GM21825 (cell line): ENCODE measurements around the gene FOXJ3.

Experiments
- ATAC-seq: cut with Tn5 transposase; IDR thresholded peaks from one replicate; pipeline ENCODE4 v1.9.1; 2021; ENCODE audit warnings: mild to moderate bottlenecking, moderate library complexity; ENCODE audit not compliant: unreplicated experiment

Gene FOXJ3

DNA sequence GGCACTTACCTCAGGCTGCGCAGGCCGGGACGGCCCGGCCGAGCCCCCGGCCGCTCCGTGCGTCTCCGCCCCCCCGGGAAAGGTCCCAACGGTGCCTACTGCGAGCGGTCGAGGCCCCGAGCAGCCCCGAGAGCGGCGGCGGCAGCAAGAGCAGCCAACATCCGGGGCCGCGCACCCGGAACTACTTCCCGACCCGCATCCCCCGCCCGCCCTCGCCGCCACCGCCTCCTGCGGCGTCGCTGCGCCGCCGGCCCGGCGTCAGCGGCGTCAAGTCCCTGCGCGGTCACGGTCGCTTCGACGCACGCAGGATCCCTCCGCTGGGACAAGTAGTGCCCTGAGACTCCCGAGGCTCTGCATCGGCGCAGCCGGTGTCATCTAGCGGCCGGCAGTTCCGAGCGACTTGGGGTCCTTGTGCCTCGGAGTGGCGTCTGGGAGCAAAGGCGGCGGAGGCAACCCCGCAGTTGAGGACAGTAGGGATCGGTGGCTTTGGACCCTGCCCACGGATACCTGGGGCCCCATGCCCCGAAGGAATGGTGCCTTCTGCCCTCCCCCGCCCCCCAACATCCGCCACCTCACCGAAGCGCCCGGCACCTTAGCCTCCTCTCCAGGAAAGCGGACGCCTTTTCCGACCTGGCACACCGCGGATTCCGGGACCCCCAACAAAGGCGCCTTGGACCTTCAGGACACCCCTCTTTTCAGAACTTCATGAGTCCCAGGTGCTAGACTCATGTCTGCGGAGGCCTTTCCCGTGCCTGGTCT, at the start of gene FOXJ3:
FOXJ3 (minus strand) TSS at position 186 of the 759 bp plus-strand sequence. CDS start 24,142 bp downstream, outside the sequence.
- peak; percentile 73 for ATAC-seq

DNA sequence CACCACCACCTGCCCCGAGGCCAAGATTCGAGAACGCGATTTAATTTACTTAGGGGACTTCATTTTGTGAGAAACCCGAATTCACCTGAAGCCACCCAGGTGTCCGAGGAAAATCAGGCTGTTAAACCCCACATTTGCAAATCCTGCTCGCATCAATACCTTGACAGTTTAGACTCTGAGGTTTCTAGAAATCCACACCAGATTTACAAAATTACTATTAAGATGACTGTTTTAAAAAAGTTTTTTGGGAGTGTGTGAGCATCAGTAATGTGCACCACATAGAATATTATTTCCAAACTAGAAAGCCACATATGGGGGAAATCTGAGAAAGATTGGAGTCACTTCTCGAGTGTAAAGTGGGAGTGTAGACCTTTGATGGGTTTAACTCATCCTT, 46.2 kb upstream of the FOXJ3 start:
- no peak for ATAC-seq

DNA sequence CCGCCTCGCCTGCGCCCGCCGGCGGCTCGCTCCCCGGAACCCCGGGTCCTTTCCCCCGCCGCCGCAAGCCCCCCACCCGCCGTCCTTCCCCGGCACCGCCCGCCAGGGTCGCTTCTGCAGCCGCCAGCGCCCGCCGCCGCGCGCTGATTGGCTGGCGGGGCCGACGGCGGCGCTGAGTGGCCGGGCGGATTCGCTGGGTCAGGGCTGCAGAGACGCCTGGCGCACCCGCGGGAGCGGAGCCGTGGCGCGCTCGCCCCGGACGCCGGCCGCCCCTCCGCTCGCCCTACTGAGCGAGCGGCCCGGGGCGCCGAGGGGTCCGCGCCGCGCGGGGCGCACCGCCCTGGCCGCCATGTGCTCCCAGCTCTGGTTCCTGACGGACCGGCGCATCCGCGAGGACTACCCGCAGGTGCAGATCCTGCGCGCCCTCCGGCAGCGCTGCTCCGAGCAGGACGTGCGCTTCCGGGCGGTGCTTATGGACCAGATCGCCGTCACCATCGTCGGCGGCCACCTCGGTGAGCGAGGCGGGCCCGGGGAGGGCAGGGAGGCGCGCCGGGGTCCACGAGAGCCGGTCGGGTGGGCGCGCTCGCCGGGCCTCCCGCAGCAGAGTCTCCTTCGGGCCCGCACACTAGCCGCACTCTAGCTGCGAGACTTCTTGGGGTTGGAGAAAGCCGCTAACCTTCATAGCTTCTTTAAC, 45.7 kb upstream of the FOXJ3 start, which contains the start of gene RIMKLA:
RIMKLA (plus strand) TSS at position 207 of the 694 bp plus-strand sequence; CDS start at position 350, 143 bp downstream.
- peak; percentile 77 for ATAC-seq

DNA sequence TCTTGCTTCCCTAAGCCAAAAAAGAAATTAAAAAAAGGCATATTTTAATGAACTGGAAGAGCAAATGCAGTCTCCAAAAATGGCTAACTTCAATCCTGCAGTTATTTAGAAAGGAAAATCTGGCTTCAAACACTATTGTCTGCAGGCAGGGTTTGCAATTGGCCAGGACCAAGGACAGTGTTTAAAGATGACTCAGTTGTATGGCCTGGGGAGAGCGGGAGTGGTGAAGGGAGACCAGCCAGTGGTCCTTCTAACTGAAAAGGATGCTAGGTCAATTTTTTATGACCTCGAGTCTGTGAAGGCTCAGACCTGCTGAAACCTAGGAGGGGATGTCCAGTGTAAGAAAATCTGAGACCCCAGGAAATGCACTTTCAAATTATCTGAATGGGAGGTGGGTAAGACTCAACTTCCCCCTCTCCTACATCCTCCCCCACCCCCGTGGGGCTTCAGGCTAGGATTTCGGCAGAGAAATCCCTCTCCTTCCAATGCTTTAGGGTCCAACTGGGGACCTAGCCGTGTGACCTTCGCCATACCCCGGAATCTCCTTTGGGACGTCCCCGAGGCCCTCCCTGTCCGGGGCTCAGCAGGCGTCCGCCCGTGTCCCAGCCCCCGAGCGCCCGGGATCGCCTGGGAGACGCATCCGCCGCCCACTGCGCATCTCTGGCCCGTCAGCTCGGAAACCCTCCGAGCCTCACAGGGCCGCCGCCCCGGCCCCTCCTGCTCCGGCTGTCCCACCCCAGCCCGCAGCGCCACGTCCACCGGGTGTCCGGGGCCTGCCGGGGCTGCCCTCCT, 45.0 kb upstream of the FOXJ3 start:
- peak; percentile 40 for ATAC-seq

DNA sequence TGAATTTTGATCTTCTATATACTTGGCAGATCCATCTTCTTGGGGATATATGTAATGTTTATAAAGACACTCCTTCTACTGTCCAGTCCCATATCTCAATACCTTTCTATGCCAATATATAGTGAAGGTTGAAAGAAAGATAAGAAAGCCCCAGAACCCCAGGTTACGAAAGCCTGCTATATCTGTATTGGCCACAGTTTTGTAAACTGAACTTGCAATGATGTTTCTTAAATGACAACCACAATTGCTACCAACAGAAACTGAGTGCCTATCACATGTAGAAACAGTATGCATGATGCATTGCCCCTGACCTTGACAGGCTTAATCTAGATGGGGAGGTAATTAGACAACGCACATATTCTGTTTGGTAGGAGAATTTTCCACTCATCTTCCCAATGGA, 37.8 kb upstream of the FOXJ3 start:
- no peak for ATAC-seq

DNA sequence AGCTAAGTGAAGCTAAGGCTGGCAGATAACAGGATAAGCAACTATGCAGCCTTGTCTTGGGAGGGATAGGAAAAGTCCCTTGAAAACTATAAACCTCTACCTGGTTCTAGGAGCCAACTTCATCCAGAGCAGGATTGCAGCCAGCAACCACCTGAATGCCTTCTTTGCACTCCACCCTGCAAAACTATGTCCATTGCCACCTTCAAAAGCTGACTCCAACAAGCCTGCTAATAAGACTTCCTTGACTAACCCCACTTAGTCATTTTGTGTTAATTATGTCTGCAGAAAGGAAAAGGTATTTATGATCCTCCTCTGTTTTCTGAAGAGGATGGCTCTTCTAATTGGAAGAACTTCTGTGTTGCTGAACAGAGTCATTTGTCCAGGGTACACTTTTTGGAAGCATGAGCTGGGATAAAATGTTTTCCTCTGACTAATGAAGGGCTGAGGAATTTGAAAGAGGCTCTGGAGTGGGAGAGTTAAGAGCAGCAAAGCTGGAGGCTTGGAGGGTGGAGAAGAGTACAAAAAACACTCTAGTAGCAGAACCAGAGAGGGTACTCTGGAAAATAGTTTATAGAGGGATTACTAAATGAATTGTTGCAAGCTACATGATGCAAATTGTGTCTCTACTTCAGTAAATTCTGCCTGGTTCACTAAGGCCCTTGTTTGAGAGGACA, 36.0 kb upstream of the FOXJ3 start:
- no peak for ATAC-seq

DNA sequence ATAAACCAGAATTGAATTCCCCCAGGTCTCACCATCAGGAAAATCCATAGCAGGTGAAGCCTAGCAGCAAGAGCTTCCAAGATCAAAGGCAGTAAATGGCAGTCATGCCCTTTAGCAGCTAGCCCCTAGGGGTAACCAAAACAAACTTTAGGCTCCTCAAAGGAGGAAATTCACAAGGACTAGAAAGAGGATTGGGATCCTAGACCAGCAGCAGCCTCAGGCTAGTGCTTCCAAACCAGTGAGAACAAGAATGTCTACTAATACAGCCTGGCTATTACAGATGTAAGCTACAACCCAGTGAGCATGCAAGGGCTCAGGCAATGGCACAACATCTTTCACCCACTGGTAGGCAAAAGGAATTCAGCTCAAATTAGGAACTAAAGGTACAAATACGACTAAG, 34.4 kb upstream of the FOXJ3 start:
- no peak for ATAC-seq

DNA sequence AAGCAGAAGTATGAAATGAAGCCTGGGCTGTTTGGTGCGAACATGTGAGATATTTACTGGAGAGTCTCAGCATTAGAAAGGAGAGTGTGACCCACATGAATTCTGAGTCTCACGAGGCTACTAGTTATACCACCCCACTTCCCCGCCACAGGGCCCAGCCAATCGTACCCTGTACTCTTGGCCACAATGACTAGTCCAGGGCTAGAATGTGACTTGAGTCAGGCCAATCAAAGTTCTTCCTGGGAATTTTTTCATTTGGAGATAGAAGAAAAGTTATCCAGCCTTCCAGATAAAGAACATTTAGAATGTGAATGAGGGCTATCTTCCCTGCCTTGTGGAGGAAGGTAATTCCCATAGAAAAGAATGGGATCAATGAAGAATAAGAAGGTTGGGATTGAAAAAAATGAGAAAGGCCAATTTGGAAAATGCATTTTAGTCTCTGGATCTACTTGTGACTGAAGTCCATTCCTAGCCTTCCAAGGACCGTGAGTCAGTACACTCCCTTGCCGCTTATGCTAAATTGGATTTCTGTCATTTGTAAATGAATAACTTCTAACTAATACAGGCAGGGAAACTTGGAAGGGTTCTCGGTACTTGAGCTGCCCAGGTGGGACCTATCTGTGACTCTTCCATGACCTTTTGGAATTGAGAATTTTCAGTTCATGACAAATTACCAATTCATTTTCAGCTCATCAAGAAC, 33.2 kb upstream of the FOXJ3 start:
- ATAC-seq, result no peak

DNA sequence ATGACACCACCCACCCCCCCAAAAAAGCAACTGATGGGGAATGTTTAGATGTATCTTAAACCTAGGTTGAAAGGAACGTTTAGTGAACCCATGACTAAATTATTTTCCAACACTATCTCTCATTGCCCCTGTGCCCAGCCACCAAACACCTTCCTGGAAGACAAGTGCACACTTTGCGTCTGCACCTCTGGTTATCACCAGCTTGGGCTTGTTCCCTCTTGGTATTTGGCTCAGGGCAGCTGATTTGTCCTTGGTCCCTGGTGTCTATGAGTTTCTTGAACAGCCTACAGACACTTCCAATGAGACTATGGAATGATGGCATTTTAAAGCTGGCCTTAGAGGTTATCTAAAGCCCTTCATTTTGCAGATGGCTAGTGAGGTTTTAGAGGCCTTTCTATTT, 30.1 kb upstream of the FOXJ3 start:
- no peak for ATAC-seq

DNA sequence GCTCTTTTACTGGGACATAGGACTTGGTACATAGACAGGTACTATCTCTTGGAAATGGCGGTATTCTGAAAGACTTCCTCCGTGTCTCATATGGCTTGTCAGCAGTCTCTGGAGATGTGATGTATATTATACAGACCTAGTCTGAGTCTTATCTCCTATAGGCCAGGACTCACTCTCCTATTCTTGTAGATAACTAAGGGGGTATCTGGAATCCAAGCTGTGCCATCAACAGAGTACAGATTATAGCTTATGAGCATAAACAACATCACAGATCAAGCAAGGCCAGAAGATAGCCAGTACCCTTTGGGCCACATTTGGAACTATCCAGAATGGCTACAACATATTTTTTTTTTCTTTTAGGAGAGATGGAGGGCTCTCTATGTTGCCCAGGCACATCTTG, 29.5 kb upstream of the FOXJ3 start:
- no peak for ATAC-seq

DNA sequence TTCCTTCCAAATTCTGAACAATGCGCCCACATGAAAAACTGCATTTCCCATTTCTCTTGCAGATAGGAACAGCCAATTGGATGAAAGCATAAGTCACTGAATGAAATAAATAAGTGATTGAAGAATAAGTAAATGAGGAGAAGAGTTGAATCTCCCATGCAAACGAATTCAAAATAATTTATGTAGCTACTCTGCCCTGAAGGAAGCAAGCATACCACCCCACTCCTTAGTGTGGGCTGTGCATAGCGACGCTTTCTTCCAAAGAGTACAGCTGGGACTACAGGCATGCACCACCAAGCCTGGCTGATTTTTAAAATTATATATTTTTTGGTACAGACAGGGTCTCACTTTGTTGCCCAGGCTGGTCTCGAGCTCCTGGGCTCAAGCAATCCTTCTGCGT, 29.1 kb upstream of the FOXJ3 start:
- no peak for ATAC-seq

DNA sequence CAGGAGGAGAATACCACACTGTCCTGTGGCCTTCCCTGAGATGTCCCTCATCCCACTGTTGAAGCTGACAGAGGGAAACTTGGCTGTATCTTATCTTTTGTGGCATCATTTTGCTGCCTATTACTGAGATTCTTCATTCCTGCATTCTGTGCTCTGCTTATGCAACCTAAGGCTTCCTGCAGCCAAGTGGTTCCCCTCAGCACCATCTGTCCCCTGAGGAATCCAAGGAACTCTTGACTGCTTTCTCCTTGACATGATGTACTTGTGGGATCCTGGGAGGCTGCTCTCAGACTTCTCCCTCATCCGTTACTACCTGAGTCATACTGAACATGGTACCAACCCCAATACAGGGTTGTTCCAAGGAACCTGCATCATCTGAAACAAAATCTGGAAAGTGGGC, 24.4 kb upstream of the FOXJ3 start:
- no peak for ATAC-seq

DNA sequence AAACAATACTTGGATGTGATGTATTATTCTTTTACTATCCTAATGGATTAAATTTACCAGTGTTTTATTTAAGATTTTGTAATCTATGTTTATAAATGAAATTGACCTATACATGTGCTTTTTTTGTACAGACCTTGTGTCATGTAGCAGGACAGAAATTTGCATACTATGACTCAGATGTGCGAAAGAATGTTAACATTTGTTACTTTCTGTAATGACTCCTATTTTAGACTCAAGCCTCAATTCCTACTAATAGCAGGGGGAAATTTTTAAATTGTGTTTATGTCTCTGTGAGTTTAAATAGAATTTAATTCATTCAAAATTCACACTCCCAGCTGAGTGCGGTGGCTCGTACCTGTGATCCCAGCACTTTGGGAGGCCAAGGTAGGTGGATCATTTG, 23.8 kb upstream of the FOXJ3 start:
- no peak for ATAC-seq

DNA sequence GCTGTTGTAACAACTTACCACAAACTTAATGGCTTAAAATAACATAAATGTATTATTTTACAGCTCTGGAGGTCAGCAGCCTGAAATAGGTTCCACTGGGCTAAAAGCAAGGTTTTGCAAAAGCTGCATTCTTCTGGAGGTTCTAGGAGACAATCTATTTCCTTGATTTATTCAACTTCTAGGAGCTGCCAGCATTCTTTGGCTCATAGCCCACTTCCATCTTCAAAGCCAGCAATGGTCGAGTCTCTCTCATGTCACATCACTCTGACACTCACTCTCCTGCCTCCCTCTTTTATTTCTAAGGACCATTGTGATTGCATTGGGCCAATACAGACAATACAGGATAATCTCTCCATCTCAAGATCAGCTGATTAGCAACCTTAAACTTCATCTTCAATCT, 15.1 kb upstream of the FOXJ3 start:
- no peak for ATAC-seq

DNA sequence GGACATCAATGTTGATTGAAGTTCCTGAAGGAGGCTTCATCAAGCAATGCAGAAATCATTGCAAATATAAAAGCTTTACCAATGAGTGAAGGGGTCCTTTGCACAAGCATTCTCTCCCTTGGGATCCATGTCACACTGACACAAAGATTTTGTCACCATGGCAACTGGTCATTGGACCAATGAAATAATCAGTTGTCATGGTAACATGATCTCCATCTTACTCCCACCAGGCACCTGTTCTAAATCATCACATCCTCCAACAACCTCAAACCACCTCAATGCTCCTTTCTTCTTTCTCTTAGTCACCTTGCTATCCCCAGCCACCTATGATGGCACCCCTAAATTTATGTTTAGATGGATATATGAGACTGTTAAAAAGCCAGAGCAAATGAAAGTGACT, 13.5 kb upstream of the FOXJ3 start:
- no peak for ATAC-seq

DNA sequence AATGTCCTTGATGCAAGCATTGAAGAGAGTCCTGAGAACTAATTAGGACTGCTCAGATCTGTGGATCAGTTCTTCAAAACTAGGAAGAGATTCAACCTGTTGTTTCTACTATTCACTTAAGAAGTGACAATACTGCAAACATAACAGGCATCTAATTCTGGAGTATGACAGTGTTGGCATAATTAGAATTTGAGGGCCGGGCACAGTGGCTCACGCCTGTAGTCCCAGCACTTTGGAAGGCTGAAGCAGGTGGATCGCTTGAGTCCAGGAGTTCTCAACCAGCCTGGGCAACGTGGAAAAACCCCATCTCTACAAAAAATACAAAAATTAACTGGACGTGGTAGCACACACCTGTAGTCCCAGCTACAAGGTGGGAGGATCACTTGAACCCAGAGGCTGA, 8.0 kb upstream of the FOXJ3 start:
- no peak for ATAC-seq

DNA sequence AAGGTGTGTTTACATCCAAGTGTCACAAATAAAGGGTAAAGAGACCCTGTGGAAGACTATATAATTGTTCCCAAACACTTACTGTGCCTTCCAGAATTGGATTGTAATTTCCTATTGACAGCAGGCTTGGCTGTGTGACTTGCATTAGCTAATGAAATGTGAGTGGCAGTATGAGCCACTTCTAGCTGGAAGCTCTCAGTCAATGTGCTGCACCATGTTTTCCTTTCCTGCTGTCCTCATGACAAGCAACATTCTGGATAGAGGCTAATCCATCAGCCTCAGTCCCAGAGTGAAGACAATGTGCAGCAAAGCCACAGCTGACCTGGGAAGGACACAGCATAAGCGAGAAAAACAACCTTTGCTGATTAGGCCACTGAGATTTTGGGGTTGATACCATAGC, 5.9 kb upstream of the FOXJ3 start:
- ATAC-seq, result no peak

DNA sequence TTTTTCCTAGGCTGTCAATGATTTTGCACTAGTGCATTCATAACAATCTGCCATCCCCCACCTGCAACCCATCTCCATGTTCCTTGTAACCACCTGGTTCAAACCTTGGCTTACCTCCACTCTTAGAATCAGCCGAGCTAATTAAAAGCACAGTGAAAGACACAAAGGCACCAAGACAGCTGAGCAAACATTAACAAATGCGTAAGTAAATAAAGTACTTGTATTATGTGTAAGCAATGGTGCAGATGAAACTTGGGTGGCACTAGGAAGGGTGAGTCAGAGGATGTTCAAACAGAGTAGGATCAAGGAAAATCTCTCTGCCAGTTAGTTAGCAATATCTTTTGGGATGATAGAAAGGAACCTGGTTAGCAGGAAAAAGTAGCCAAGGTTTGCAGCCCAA, 5.1 kb upstream of the FOXJ3 start:
- no peak for ATAC-seq

DNA sequence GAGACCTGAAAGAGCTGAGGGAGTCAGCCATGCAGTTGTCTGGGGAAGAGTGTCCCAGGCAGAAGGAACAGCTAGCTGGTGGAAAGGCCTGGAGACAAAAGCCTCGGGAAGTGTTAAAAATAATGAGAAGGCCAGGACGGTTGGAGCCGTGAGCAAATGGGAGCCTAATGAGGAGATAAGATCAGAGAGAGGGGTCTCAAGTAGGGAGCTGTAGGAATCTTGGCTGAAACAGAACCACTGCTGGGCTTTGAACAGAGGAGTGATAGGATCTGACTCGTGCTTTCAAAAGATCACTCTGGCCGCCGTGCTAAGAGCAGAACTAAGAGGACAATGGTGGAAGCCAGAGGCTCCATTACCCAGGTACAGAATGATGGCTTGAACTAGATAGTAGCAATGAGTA, 1.9 kb upstream of the FOXJ3 start:
- no peak for ATAC-seq

DNA sequence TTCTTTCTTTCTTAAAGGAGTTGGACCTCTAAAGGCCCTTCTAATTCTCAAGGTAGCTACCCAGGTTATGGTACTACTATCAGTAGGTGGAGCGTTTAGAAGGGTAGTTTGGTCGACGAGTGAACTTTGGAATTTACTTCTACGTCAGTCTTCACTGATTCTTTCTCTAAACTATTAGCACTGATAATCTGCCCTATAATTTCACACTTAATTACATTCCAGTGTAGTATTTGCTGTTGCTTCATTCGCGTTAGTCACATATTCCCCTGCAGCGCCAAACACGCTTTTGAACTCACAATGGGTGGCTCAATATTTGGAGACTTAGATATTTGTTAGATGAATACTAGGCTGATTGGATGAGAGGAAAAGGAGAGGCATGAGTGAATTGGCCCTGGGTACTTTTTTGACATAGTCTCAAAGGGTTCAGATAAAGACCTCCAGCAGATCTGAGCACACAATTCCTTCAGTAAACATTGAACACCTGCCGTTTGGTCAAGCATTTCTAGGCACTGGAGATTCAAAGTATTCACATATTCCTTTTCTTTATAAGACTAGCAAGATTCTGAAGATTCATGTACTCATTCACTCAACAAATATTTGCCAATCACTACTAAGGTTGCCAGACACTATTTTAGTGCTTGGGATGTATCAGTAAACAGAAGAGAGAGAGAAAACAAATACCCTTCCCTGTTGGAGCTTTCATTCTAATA, 929 bp upstream of the FOXJ3 start:
- no peak for ATAC-seq
